Right atrium auricular region (tissue), 2 donors: Measurements from ENCODE around the gene APOBEC4. TPM values are rescaled to one million over a fixed set of nuclear protein-coding genes. Genes with fewer than 3 reads are reported as not detected.

Experiments
- DNase-seq: peaks from one replicate; pipeline ENCODE4 v3.0.0-alpha.2; 2019; ENCODE audit warnings: low spot score
- H3K27ac ChIP-seq, 2 donors: fragments of 200-600 bp; sonication (generic); 1 replicate in 1 of 2; 2 replicates in 1 of 2; pipeline ENCODE4 v1.5.1; 2016 to 2019
- H3K27me3 ChIP-seq, 2 donors: fragments of 200-600 bp; sonication (generic); one replicate each; pipeline versions ENCODE4 v1.5.1 to v1.6.0; 2017 to 2019
- H3K36me3 ChIP-seq: fragments of 200-600 bp; sonication (generic); one replicate; pipeline ENCODE4 v1.5.1; 2016
- H3K4me1 ChIP-seq, 2 donors: fragments of 200-600 bp; sonication (generic); one replicate each; pipeline versions ENCODE4 v1.5.1 to v1.6.0; 2017 to 2019
- H3K4me3 ChIP-seq, 2 donors: fragments of 200-600 bp; sonication (generic); 1 replicate in 1 of 2; 2 replicates in 1 of 2; pipeline ENCODE4 v1.5.1; 2017 to 2019; ENCODE audit warnings: mild to moderate bottlenecking in 1 of 2, moderate library complexity in 1 of 2
- H3K9me3 ChIP-seq, 2 donors: fragments of 200-600 bp; sonication (generic); one replicate each; pipeline ENCODE4 v1.5.1; 2019
- total RNA-seq, 2 donors: library from RNA; depleted of rRNA; stranded (reverse); fragments of >200 nt; gene quantifications; one replicate each; pipeline ENCODE4 v1.1.0, GENCODE V29; 2016
- TF ChIP-seq, protein P1 (sequence below), 2 donors: fragments of 200-600 bp; sonication (generic); IDR thresholded peaks; one replicate each; pipeline ENCODE4 v1.5.1; 2019; ENCODE audit warnings: antibody characterized with exemption in 2 of 2

Gene APOBEC4, protein sequence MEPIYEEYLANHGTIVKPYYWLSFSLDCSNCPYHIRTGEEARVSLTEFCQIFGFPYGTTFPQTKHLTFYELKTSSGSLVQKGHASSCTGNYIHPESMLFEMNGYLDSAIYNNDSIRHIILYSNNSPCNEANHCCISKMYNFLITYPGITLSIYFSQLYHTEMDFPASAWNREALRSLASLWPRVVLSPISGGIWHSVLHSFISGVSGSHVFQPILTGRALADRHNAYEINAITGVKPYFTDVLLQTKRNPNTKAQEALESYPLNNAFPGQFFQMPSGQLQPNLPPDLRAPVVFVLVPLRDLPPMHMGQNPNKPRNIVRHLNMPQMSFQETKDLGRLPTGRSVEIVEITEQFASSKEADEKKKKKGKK
- not detected for total RNA-seq

DNA sequence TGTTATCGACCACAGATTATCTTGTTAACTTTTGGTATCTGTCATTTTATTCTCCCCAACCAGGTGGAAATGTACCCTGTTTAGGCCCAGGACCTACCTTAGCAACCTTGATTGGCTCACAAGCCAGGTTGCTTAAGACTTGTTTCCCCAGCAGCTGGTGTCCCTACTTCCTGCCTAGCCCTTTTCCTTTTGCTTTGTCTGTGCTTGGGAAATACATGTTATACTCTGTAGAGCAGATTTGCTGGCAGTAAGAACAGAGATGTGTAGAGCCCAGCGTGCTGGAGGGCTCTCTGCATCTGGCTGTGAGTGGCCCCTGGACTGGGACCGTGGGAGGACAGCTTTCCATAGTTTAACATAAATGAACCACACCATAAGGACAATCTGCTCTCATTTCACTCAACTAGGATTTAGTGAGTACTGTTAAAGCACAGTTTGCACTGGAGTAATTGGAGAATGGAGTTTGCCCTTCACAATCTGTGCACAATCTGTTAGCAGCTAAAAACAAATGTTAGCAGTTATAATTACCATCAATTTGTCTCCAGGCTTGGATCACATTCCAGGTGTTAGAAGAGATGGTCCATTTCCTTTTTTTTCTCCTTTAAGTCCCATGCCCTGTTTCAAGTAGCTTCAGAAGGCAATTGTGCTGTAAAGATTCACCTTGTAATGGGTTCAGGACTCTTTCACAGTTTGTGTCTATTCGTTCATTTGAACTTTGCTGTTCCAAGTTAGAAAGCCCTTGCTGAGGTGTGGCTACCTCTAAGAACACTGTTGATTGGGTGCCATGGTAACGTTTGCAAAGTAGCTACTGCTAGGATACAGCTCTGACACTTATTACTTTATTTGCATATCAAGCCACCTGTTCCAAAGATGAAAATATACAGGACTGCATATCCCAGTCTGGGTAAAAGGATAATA, at the start of gene APOBEC4:
TSS of gene APOBEC4 (minus strand) at position 770 of the 915 bp plus-strand sequence. CDS start 4,535 bp downstream, outside the sequence.
- Histone ChIP-seq H3K9me3 (no peaks in the 10 kb centered on the region), H3K27ac (peak within 1 kb of the TSS; percentile 17 to 62), H3K4me3 (no peak within 1 kb of the TSS), H3K4me1 (peaks cover 0 to 43% of the 10 kb centered on the region in 2 donors), H3K36me3 (no peaks in the 10 kb centered on the region), H3K27me3 (no peaks in the 10 kb centered on the region)
- no peak for DNase-seq
- TF ChIP-seq, protein P1, sequence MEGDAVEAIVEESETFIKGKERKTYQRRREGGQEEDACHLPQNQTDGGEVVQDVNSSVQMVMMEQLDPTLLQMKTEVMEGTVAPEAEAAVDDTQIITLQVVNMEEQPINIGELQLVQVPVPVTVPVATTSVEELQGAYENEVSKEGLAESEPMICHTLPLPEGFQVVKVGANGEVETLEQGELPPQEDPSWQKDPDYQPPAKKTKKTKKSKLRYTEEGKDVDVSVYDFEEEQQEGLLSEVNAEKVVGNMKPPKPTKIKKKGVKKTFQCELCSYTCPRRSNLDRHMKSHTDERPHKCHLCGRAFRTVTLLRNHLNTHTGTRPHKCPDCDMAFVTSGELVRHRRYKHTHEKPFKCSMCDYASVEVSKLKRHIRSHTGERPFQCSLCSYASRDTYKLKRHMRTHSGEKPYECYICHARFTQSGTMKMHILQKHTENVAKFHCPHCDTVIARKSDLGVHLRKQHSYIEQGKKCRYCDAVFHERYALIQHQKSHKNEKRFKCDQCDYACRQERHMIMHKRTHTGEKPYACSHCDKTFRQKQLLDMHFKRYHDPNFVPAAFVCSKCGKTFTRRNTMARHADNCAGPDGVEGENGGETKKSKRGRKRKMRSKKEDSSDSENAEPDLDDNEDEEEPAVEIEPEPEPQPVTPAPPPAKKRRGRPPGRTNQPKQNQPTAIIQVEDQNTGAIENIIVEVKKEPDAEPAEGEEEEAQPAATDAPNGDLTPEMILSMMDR (IDR thresholded peaks at IDR 0.05) = no peak

DNA sequence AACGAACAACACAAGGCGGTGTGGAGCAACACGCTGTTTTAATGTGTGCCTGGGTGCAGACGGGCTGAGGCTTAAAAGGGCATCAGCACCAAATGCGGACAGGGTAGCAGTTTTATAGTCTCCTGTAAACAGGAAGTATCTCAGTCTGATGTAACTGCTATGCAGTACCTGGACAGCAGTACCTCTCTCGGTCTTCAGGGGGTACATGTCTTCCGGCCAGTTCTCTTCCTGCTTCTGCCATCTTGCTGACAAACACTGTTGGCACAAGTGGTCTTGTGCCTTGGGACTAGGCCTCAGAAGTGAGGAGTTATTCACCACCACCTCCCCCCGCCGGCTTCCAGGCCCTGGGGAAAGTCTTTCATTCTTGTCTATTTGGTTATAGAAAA, 49.7 kb upstream of the APOBEC4 start:
- no peak for DNase-seq
- H3K36me3 ChIP-seq = no peaks in the 10 kb centered on the region
- TF ChIP-seq, protein P1 (IDR thresholded peaks at IDR 0.05) = no peak
- peaks cover 0 to 11% of the 10 kb centered on the region in 2 donors for H3K4me1 ChIP-seq
- H3K9me3 ChIP-seq = no peaks in the 10 kb centered on the region
- no peak overlapping the region for H3K27ac ChIP-seq
- H3K27me3 ChIP-seq = no peaks in the 10 kb centered on the region
- H3K4me3 ChIP-seq = no peak overlapping the region

DNA sequence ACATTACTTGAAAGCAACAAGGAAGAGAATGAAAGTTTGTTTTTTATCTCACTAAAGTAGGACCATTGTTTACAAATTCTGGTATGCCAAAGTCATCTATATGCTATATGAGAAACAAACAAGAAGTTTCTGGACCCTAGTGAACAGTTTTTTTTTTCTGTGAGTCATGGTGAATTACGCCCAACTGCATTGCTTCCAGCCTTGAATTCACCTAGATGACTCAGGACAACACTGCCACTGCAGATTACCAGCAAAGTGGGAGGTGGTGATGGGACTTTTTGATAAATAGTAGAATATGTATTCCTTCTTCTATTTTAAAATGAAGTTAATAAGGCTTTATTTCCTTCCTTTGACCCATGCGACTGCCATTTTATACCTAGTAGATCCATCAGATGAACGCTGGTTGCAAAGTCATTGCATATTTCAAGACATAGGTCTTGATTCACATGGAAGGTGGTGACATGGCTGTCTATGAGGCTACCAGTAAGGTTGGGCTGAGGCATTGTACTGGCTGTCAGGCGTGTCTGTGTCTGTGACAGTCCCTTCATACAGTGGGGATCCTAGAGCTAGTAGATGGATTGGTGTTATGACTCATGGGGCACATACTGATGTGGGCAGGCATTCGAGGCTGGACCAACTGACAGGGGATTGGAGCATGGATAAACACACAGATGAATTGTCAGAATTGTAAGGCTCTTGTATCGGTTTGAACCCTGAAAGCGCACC, 49.1 kb upstream of the APOBEC4 start:
- no peak overlapping the region for H3K4me3 ChIP-seq
- no peaks in the 10 kb centered on the region for H3K9me3 ChIP-seq
- H3K27me3 ChIP-seq = no peaks in the 10 kb centered on the region
- TF ChIP-seq, protein P1 (IDR thresholded peaks at IDR 0.05) = no peak
- no peaks in the 10 kb centered on the region for H3K36me3 ChIP-seq
- no peak overlapping the region for H3K27ac ChIP-seq
- H3K4me1 ChIP-seq = peaks cover 0 to 13% of the 10 kb centered on the region in 2 donors
- DNase-seq = no peak

DNA sequence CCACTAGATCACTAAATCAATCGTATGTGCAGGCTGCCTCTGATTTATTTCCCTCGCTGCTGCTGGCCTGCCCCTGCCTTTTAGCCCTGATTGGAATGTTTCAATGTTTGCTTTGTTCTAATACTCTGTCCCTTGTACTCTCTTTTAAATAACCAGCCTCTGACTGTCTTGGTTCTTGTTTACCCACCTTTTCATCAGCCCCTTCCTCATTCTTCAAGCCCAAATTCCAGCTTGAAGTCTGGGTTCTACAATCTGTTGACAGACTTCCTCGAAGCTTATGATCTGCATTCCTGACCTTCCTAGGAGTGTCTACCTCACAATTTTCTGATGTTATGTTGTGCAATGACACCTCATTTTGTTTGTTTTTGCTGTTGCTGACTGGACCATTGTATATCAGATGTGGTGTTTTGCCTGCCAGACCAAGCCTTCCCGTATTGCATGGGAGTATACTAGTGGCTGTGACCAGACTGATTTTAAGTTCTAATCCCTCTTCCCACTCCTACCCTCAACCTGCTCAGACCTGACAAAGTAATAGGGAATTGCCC, 46.6 kb upstream of the APOBEC4 start:
- no peaks in the 10 kb centered on the region for H3K27me3 ChIP-seq
- no peaks in the 10 kb centered on the region for H3K9me3 ChIP-seq
- H3K4me3 ChIP-seq = no peak overlapping the region
- H3K27ac ChIP-seq = no peak overlapping the region
- no peak for DNase-seq
- no peaks in the 10 kb centered on the region for H3K36me3 ChIP-seq
- TF ChIP-seq, protein P1 (IDR thresholded peaks at IDR 0.05) = no peak
- H3K4me1 ChIP-seq = peaks cover 0 to 20% of the 10 kb centered on the region in 2 donors

DNA sequence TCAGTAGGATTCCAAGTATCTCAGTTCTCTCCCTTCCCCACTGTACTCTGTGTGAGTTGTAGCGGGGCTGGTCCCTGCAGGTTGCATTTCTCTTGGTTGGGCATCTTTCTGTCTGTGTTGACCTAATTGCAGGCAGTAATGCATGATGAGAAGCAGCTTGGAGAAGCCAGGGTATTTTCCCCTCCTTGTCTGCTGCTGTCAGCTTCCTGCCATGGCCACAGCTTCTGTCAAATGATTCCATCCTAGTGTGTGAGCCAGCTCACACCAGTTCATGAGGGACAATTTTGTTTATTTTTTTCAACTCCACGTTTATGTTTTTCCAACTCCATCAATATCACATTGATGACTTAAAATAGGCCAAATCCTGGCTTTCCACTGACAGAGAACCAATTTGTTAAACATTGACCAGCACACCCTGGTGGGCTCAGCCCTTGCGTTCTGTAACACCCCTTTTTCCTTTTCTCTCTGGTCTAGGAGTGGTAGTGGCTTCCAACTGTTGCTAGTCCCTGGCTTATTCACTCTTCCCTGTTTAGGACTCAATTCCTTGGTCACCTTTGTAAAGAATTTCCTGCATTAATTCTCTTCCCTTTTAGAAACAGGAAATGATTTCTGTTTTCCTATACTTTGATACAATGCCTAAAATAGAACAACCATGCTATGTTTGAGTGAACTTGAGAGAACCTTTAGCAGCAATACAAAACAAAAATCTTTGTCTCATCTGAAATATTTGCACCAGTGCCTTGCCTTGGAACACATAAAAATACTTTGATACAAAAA, 44.9 kb upstream of the APOBEC4 start:
- TF ChIP-seq, protein P1 (IDR thresholded peaks at IDR 0.05) = no peak
- no peaks in the 10 kb centered on the region for H3K27me3 ChIP-seq
- peaks cover 0 to 36% of the 10 kb centered on the region in 2 donors for H3K4me1 ChIP-seq
- DNase-seq = no peak
- no peaks in the 10 kb centered on the region for H3K36me3 ChIP-seq
- peak overlapping the region in 1 of 2 donors; percentile 33 for H3K27ac ChIP-seq
- H3K4me3 ChIP-seq = no peak overlapping the region
- H3K9me3 ChIP-seq = no peaks in the 10 kb centered on the region
